Measurements from ENCODE around the gene KBTBD12. TPM values are rescaled to one million over a fixed set of nuclear protein-coding genes. Genes with fewer than 3 reads are reported as not detected.

Gene KBTBD12
- total and polyA plus RNA-seq, 2 experiments from 2014 or later = 0.07 TPM; not detected in 1

GRCh38 chr3:127914584-127914983 lies 448 bp upstream of the KBTBD12 start:
- Histone ChIP-seq H3K4me1 (ENCODE audit: insufficient read depth) (peaks cover 5% of the 10 kb centered on the region), H3K4me2 (peak overlapping the region; percentile 68), H3K27ac (no peak overlapping the region), H3K9me2 (replicated peaks; ENCODE audit: insufficient read depth) (no peaks in the 10 kb centered on the region), H3K4me3 (no peak overlapping the region), H3K36me3 (replicated peaks; ENCODE audit: insufficient read depth, low read depth) (no peaks in the 10 kb centered on the region), H4K20me1 (ENCODE audit: insufficient read depth, poor library complexity, severe bottlenecking) (no peaks in the 10 kb centered on the region), H2AFZ (no peak overlapping the region), H3K27me3 (peaks cover 13% of the 10 kb centered on the region), H3K9me3 (ENCODE audit: low read depth) (no peaks in the 10 kb centered on the region), H3K79me2 (no peaks in the 10 kb centered on the region)
- TF ChIP-seq EZH2phosphoT487 (IDR thresholded peaks at IDR 0.05; ENCODE audit: low read depth, severe bottlenecking, unreplicated experiment) (no peak), CTCF (IDR thresholded peaks at IDR 0.05; ENCODE audit: poor library complexity) (no peak), EZH2 (IDR thresholded peaks at IDR 0.05; ENCODE audit: borderline replicate concordance) (no peak)
- WGBS (ENCODE audit: low lambda C conversion rate, missing lambda C conversion rate) = 84% methylated on average over 8 of the region's 8 CpGs
- no peak for DNase-seq (ENCODE audit: low spot score)

GRCh38 chr3:127915937-127916493 lies 983 bp downstream of the KBTBD12 start:
- Histone ChIP-seq H4K20me1 (ENCODE audit: insufficient read depth, poor library complexity, severe bottlenecking) (no peaks in the 10 kb centered on the region), H3K27ac (no peak overlapping the region), H3K4me2 (no peak overlapping the region), H3K9me2 (replicated peaks; ENCODE audit: insufficient read depth) (no peaks in the 10 kb centered on the region), H3K4me1 (ENCODE audit: insufficient read depth) (peaks cover 5% of the 10 kb centered on the region), H3K36me3 (replicated peaks; ENCODE audit: insufficient read depth, low read depth) (no peaks in the 10 kb centered on the region), H2AFZ (no peak overlapping the region), H3K9me3 (ENCODE audit: low read depth) (no peaks in the 10 kb centered on the region), H3K4me3 (no peak overlapping the region), H3K79me2 (no peaks in the 10 kb centered on the region), H3K27me3 (peaks cover 11% of the 10 kb centered on the region)
- WGBS (ENCODE audit: low lambda C conversion rate, missing lambda C conversion rate) = 86% methylated on average over 10 of the region's 10 CpGs
- TF ChIP-seq CTCF (IDR thresholded peaks at IDR 0.05; ENCODE audit: poor library complexity) (no peak), EZH2 (IDR thresholded peaks at IDR 0.05; ENCODE audit: borderline replicate concordance) (no peak), EZH2phosphoT487 (IDR thresholded peaks at IDR 0.05; ENCODE audit: low read depth, severe bottlenecking, unreplicated experiment) (no peak)
- DNase-seq (ENCODE audit: low spot score) = no peak

GRCh38 chr3:127920738-127921137 lies 5.7 kb downstream of the KBTBD12 start:
- Histone ChIP-seq H3K27ac (no peak overlapping the region), H3K9me3 (ENCODE audit: low read depth) (no peaks in the 10 kb centered on the region), H3K4me3 (no peak overlapping the region), H3K36me3 (replicated peaks; ENCODE audit: insufficient read depth, low read depth) (no peaks in the 10 kb centered on the region), H3K4me1 (ENCODE audit: insufficient read depth) (no peaks in the 10 kb centered on the region), H3K9me2 (replicated peaks; ENCODE audit: insufficient read depth) (no peaks in the 10 kb centered on the region), H4K20me1 (ENCODE audit: insufficient read depth, poor library complexity, severe bottlenecking) (no peaks in the 10 kb centered on the region), H3K79me2 (no peaks in the 10 kb centered on the region), H3K27me3 (peaks cover 17% of the 10 kb centered on the region), H2AFZ (no peak overlapping the region), H3K4me2 (no peak overlapping the region)
- 76% methylated on average over 1 of the region's 1 CpG for WGBS (ENCODE audit: low lambda C conversion rate, missing lambda C conversion rate)
- DNase-seq (ENCODE audit: low spot score) = no peak
- TF ChIP-seq CTCF (IDR thresholded peaks at IDR 0.05; ENCODE audit: poor library complexity) (no peak), EZH2 (IDR thresholded peaks at IDR 0.05; ENCODE audit: borderline replicate concordance) (no peak), EZH2phosphoT487 (IDR thresholded peaks at IDR 0.05; ENCODE audit: low read depth, severe bottlenecking, unreplicated experiment) (no peak)
